Endothelial cell of umbilical vein (primary cell): Measurements from ENCODE around the gene MRPL21. TPM values are rescaled to one million over a fixed set of nuclear protein-coding genes. Genes with fewer than 3 reads are reported as not detected.

Experiments
- BruUV-seq: library from RNA; stranded (reverse); fragments of 400-500 nt; replicated peaks from 2 replicates; lab custom pipeline; 2021; lab: Mats Ljungman, UMichigan
- CTCF ChIA-PET: fragments of 300-600, 350-600 bp; sonication (Branson Sonifier 250); formaldehyde crosslinking; loops from one replicate; lab custom pipeline; 2021; ENCODE audit warnings: antibody characterized with exemption, inconsistent platforms; lab: Charles Lee
- POLR2A ChIA-PET: fragments of 300-600, 350-600 bp; sonication (Branson Sonifier 250); formaldehyde crosslinking; loops from one replicate; lab custom pipeline; 2021; ENCODE audit warnings: antibody characterized with exemption, inconsistent platforms; lab: Charles Lee
- DNase-seq: peaks from one replicate; pipeline ENCODE4 v3.0.0-alpha.2; 2011; ENCODE audit warnings: low read depth, low spot score
- FAIRE-seq: peaks from 2 replicates; lab custom pipeline; 2011; peaks lifted over from hg19 to GRCh38; lab: Jason Lieb, UNC
- H2AFZ ChIP-seq: 2 replicates; pipeline ENCODE4 v1.6.0; 2012; ENCODE audit warnings: low read depth, low read length, control low read depth, inconsistent platforms
- H3K27ac ChIP-seq: 2 replicates; pipeline ENCODE4 v1.5.1; 2011; ENCODE audit warnings: low read depth, mild to moderate bottlenecking, control low read depth, low read length, moderate library complexity; ENCODE audit not compliant: insufficient read depth
- H3K27me3 ChIP-seq, 2 experiments: 2 replicates each; pipeline versions ENCODE4 v1.6.0 to v1.6.1; 2011; ENCODE audit warnings: low read length in 2 of 2, mixed read lengths in 1 of 2; ENCODE audit not compliant: control insufficient read depth in 2 of 2, insufficient read depth in 2 of 2
- H3K36me3 ChIP-seq, 2 experiments: 2 replicates in 1 of 2; 3 replicates in 1 of 2; pipeline ENCODE4 v1.5.1; 2011; ENCODE audit warnings: low read length in 2 of 2, mild to moderate bottlenecking in 1 of 2, moderate library complexity in 1 of 2; ENCODE audit not compliant: control insufficient read depth in 2 of 2, insufficient read depth in 2 of 2; ENCODE audit errors: extremely low read depth in 1 of 2
- H3K4me1 ChIP-seq: 3 replicates; pipeline ENCODE4 v1.5.1; 2011; ENCODE audit warnings: mild to moderate bottlenecking, low read length; ENCODE audit not compliant: control insufficient read depth, insufficient read depth; ENCODE audit errors: extremely low read depth
- H3K4me2 ChIP-seq: 2 replicates; pipeline ENCODE4 v1.6.1; 2011; ENCODE audit warnings: low read length, control low read depth, mixed read lengths; ENCODE audit not compliant: insufficient read depth
- H3K4me3 ChIP-seq, 3 experiments: fragments of 200-600 bp in 1 of 3; sonication (generic), shearing (Covaris generic) in 1 of 3; replicated peaks in 1 of 3; 2 replicates each; pipeline ENCODE4 v1.5.1; 2011 to 2016; ENCODE audit warnings: control low read depth in 3 of 3, low read length in 3 of 3, mild to moderate bottlenecking in 2 of 3, inconsistent platforms in 1 of 3, low read depth in 1 of 3, moderate library complexity in 1 of 3; ENCODE audit not compliant: insufficient read depth in 1 of 3
- H3K79me2 ChIP-seq: 2 replicates; pipeline ENCODE4 v1.6.0; 2012; ENCODE audit warnings: low read length, inconsistent platforms; ENCODE audit not compliant: control insufficient read depth, insufficient read depth
- H3K9ac ChIP-seq: replicated peaks from 2 replicates; pipeline ENCODE3; 2011; ENCODE audit warnings: low read length, control low read depth; ENCODE audit not compliant: insufficient read depth; ENCODE audit errors: extremely low read depth
- H3K9me1 ChIP-seq: replicated peaks from 3 replicates; pipeline ENCODE4 v1.6.0; 2011; ENCODE audit warnings: mild to moderate bottlenecking, low read length; ENCODE audit not compliant: control insufficient read depth, insufficient read depth; ENCODE audit errors: extremely low read depth
- H3K9me3 ChIP-seq: replicated peaks from 2 replicates; pipeline ENCODE4 v1.5.1; 2012; ENCODE audit warnings: low read length, inconsistent platforms; ENCODE audit not compliant: control insufficient read depth, insufficient read depth
- H4K20me1 ChIP-seq: replicated peaks from 2 replicates; pipeline ENCODE3; 2011; ENCODE audit warnings: mild to moderate bottlenecking, low read length; ENCODE audit not compliant: control insufficient read depth, insufficient read depth; ENCODE audit errors: extremely low read depth
- CTCF ChIP-seq, 2 donors: IDR thresholded peaks; 1 replicate in 1 of 2; 2 replicates in 1 of 2; pipeline ENCODE4 v1.5.1; 2011; ENCODE audit warnings: low read length in 2 of 2, mild to moderate bottlenecking in 2 of 2, moderate library complexity in 2 of 2, control low read depth in 1 of 2, inconsistent platforms in 1 of 2, low read depth in 1 of 2; ENCODE audit not compliant: insufficient read depth in 1 of 2; ENCODE audit errors: extremely low read depth in 1 of 2
- EZH2 ChIP-seq: IDR thresholded peaks from 2 replicates; pipeline ENCODE4 v1.6.1; 2012; ENCODE audit warnings: borderline replicate concordance, low read depth, mild to moderate bottlenecking, moderate library complexity, low read length, inconsistent platforms; ENCODE audit not compliant: severe bottlenecking
- FOS ChIP-seq: IDR thresholded peaks from 2 replicates; pipeline ENCODE4 v1.6.1; 2011; ENCODE audit warnings: mild to moderate bottlenecking, low read length, moderate library complexity, borderline replicate concordance; ENCODE audit not compliant: insufficient read depth
- GATA2 ChIP-seq: IDR thresholded peaks from 2 replicates; pipeline ENCODE4 v1.7.0; 2011; ENCODE audit warnings: low read depth, mild to moderate bottlenecking, moderate library complexity, mixed read lengths, low read length; ENCODE audit not compliant: insufficient read length, insufficient read depth
- JUN ChIP-seq: IDR thresholded peaks from 2 replicates; pipeline ENCODE4 v1.6.1; 2011; ENCODE audit warnings: borderline replicate concordance, low read depth; ENCODE audit not compliant: insufficient read length, insufficient read depth
- MAX ChIP-seq: IDR thresholded peaks from 2 replicates; pipeline ENCODE4 v1.6.1; 2011; ENCODE audit not compliant: insufficient read depth, insufficient read length
- MYC ChIP-seq: IDR thresholded peaks from one replicate; pipeline ENCODE4 v1.6.1; 2011; ENCODE audit warnings: mild to moderate bottlenecking, low read depth, low read length
- POLR2A ChIP-seq: IDR thresholded peaks from 2 replicates; pipeline ENCODE4 v1.6.1; 2012; ENCODE audit warnings: low read depth, mild to moderate bottlenecking, control low read depth, low read length
- POLR2AphosphoS5 ChIP-seq: IDR thresholded peaks from 2 replicates; pipeline ENCODE4 v1.6.1; 2012; ENCODE audit warnings: low read depth, mild to moderate bottlenecking, control low read depth, low read length, moderate library complexity; ENCODE audit not compliant: insufficient read depth
- dilution Hi-C: fragments of 300-500 bp; cut with MboI; formaldehyde crosslinking; loops from one replicate; pipeline ENCODE4 v1.15.0; 2019; ENCODE audit warnings: low sequenced_read_pairs; ENCODE audit not compliant: extremely low pct_ligation_motif_present
- intact Hi-C: fragments of 100-400 bp; cut with micrococcal nuclease; formaldehyde crosslinking; loops from one replicate; pipeline ENCODE4 v1.10.0; 2022
- polyA plus RNA-seq, 4 experiments: library from polyadenylated mRNA; depleted of rRNA in 3 of 4; stranded (reverse) in 3 of 4; unstranded in 1 of 4; fragments of >200 nt; gene quantifications; 2 replicates each; pipeline versions ENCODE4 v1.2.1 to v1.2.3, GENCODE V29; 2011 to 2012; ENCODE audit warnings: missing spikeins in 1 of 4
- total RNA-seq: library from RNA; stranded (reverse); gene quantifications from 2 replicates; pipeline ENCODE4 v1.2.3, GENCODE V29; 2021

Gene MRPL21
- total and polyA plus RNA-seq, 2 donors (not counting 3 experiments of a cell fraction or from before 2014, with no cell fraction given): 52.2 to 65.5 TPM

GRCh38 chr11:68913188-68913587 is 9.6 kb upstream of the MRPL21 start:
- H4K20me1 ChIP-seq: no peaks in the 10 kb centered on the region
- H3K79me2 ChIP-seq: no peaks in the 10 kb centered on the region
- H3K27ac ChIP-seq: no peak overlapping the region
- no peak overlapping the region for H3K9ac ChIP-seq
- no peak for TF ChIP-seq POLR2A
- TF ChIP-seq POLR2AphosphoS5: no peak
- TF ChIP-seq MYC: no peak
- TF ChIP-seq EZH2: no peak
- no peak for TF ChIP-seq GATA2
- no peak for TF ChIP-seq MAX
- no peak for TF ChIP-seq CTCF (IDR thresholded peaks at IDR 0.05; ENCODE audit: extremely low read depth in 1 of 2, insufficient read depth in 1 of 2, low read depth in 1 of 2, low read length in 2 of 2)
- TF ChIP-seq FOS: no peak
- TF ChIP-seq JUN: no peak
- FAIRE-seq (no peak), DNase-seq (no peak)
- peaks cover 10 to 50% of the 10 kb centered on the region in 2 experiments for H3K36me3 ChIP-seq
- intact Hi-C loops (no loop called here), dilution Hi-C loops (no loop called here)
- no TSS peak for BruUV-seq
- H3K4me3 ChIP-seq: no peak overlapping the region
- no peaks in the 10 kb centered on the region for H3K4me1 ChIP-seq
- CTCF ChIA-PET: no interaction called here
- no peak overlapping the region for H2AFZ ChIP-seq
- H3K4me2 ChIP-seq: no peak overlapping the region
- no peaks in the 10 kb centered on the region for H3K27me3 ChIP-seq
- POLR2A ChIA-PET: no interaction called here
- no peaks in the 10 kb centered on the region for H3K9me3 ChIP-seq
- H3K9me1 ChIP-seq: no peaks in the 10 kb centered on the region
